ENCODE results near the gene COL28A1. TPM values are rescaled to one million over a fixed set of nuclear protein-coding genes. Genes with fewer than 3 reads are reported as not detected.

Gene COL28A1
- polyA plus RNA-seq, 3 donors, result not detected

DNA sequence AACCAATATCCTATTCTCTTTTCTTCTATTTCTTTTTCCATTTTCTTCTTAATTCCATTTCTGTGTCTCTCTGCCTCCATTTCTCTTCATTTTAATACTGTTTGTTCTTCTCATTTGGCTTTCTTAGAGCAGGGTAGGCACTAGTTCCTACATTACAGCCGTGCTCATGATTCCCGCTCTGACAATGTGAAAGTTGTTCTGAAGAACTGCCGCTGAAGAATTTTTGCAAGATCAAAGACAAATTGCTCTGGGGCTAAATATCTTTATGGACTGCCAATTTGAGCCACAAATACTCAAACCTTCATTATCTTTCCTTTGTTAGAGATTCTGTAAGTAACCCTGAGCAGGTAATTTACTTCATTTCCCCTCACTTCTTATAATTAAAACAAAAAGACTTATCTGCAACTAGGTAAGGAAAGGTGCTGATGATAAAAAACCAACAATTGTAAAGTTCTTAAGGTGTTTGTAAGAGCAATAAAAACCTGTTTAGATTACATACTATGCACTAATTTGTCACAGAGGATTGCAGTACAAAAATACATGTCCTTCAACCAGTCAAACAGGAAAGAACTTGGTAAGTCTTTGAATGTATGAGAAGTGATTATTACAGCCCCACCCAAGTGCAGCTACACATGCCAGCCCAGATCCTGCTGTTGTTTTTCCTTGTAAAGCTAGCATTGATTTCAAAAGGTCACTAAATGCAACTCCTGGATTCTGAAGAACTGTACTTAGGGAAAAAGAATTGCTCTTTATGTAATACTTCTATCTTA lies 127.5 kb downstream of the COL28A1 start:
- Mint-ChIP-seq H3K36me3 (no peaks in the 10 kb centered on the region), H3K27me3 (ENCODE audit: low read depth in 3 of 3) (peaks cover 0 to 2% (median 2%) of the 10 kb centered on the region in 3 donors), H3K9me3 (peaks cover 0 to 10% (median 5%) of the 10 kb centered on the region in 7 donors), H3K4me3 (no peak overlapping the region), H3K27ac (no peak overlapping the region), H3K4me1 (no peaks in the 10 kb centered on the region)
- H3K36me3 ChIP-seq (replicated peaks in 1 of 2; ENCODE audit: control insufficient read depth in 1 of 2, insufficient read depth in 2 of 2, low read length in 2 of 2), result no peaks in the 10 kb centered on the region
- WGBS (ENCODE audit: insufficient coverage), result no CpG with 5 or more reads among the region's 3 CpGs
- H3K27me3 ChIP-seq (ENCODE audit: control insufficient read depth in 2 of 2, insufficient read depth in 2 of 2, low read length in 2 of 2), result no peaks in the 10 kb centered on the region
- H4K20me1 ChIP-seq (ENCODE audit: insufficient read depth, low read length), result no peaks in the 10 kb centered on the region
- intact Hi-C loops (cut with micrococcal nuclease), result no loop called here
- no peak overlapping the region for H3K27ac ChIP-seq (ENCODE audit: low read depth in 1 of 2, low read length in 2 of 2)
- no peaks in the 10 kb centered on the region for H3K9me3 ChIP-seq (replicated peaks in 1 of 2; ENCODE audit: control insufficient read depth in 1 of 2, insufficient read depth in 1 of 2, low read length in 2 of 2)
- no peak overlapping the region for H3K4me2 ChIP-seq (replicated peaks; ENCODE audit: extremely low read depth, low read length, poor library complexity, severe bottlenecking)
- TF ChIP-seq, protein P1, sequence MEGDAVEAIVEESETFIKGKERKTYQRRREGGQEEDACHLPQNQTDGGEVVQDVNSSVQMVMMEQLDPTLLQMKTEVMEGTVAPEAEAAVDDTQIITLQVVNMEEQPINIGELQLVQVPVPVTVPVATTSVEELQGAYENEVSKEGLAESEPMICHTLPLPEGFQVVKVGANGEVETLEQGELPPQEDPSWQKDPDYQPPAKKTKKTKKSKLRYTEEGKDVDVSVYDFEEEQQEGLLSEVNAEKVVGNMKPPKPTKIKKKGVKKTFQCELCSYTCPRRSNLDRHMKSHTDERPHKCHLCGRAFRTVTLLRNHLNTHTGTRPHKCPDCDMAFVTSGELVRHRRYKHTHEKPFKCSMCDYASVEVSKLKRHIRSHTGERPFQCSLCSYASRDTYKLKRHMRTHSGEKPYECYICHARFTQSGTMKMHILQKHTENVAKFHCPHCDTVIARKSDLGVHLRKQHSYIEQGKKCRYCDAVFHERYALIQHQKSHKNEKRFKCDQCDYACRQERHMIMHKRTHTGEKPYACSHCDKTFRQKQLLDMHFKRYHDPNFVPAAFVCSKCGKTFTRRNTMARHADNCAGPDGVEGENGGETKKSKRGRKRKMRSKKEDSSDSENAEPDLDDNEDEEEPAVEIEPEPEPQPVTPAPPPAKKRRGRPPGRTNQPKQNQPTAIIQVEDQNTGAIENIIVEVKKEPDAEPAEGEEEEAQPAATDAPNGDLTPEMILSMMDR (IDR thresholded peaks at IDR 0.05), result no peak
- no peak overlapping the region for H3K9ac ChIP-seq (ENCODE audit: insufficient read depth, low read length, poor library complexity, severe bottlenecking)
- no peak overlapping the region for H3K4me3 ChIP-seq (replicated peaks in 1 of 3; ENCODE audit: low read depth in 2 of 3, low read length in 3 of 3)
- H3K4me1 ChIP-seq (ENCODE audit: control insufficient read depth in 1 of 2, insufficient read depth in 2 of 2, low read length in 2 of 2), result no peaks in the 10 kb centered on the region
- no peaks in the 10 kb centered on the region for H3K79me2 ChIP-seq (ENCODE audit: insufficient read depth, low read length)
- H2AFZ ChIP-seq (ENCODE audit: insufficient read depth, low read depth, low read length, poor library complexity, severe bottlenecking), result no peak overlapping the region
- no peak for DNase-seq

DNA sequence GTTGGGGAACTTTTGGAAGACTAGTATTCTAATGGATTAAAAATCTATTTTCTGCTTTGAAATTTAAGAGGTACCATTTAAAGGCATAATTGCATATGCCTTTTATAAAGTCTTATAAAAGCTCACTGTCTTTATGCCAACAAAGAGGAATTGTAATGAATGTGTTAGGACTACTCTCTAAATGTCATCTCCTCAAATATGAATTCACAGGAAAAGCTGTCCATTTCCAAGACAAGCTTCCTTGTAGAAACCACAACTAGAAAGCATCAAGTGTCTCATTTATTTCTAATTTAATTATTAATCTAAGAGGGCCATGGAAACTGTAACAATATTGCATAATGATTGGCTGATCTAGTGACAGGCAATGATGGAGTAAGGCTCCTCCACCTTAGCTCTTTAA lies 130.2 kb downstream of the COL28A1 start:
- Histone ChIP-seq H3K36me3 (replicated peaks in 1 of 2; ENCODE audit: control insufficient read depth in 1 of 2, insufficient read depth in 2 of 2, low read length in 2 of 2) (no peaks in the 10 kb centered on the region), H4K20me1 (ENCODE audit: insufficient read depth, low read length) (no peaks in the 10 kb centered on the region), H3K4me3 (replicated peaks in 1 of 3; ENCODE audit: low read depth in 2 of 3, low read length in 3 of 3) (no peak overlapping the region), H3K27ac (ENCODE audit: low read depth in 1 of 2, low read length in 2 of 2) (no peak overlapping the region), H3K9me3 (replicated peaks in 1 of 2; ENCODE audit: control insufficient read depth in 1 of 2, insufficient read depth in 1 of 2, low read length in 2 of 2) (no peaks in the 10 kb centered on the region), H3K4me2 (replicated peaks; ENCODE audit: extremely low read depth, low read length, poor library complexity, severe bottlenecking) (no peak overlapping the region), H2AFZ (ENCODE audit: insufficient read depth, low read depth, low read length, poor library complexity, severe bottlenecking) (no peak overlapping the region), H3K4me1 (ENCODE audit: control insufficient read depth in 1 of 2, insufficient read depth in 2 of 2, low read length in 2 of 2) (no peaks in the 10 kb centered on the region), H3K79me2 (ENCODE audit: insufficient read depth, low read length) (no peaks in the 10 kb centered on the region), H3K9ac (ENCODE audit: insufficient read depth, low read length, poor library complexity, severe bottlenecking) (no peak overlapping the region), H3K27me3 (ENCODE audit: control insufficient read depth in 2 of 2, insufficient read depth in 2 of 2, low read length in 2 of 2) (no peaks in the 10 kb centered on the region)
- Mint-ChIP-seq H3K9me3 (peaks cover 0 to 10% (median 5%) of the 10 kb centered on the region in 7 donors), H3K27ac (no peak overlapping the region), H3K27me3 (ENCODE audit: low read depth in 3 of 3) (peaks cover 2 to 4% (median 2%) of the 10 kb centered on the region in 3 donors), H3K4me1 (no peaks in the 10 kb centered on the region), H3K4me3 (no peak overlapping the region), H3K36me3 (no peaks in the 10 kb centered on the region)
- intact Hi-C loops (cut with micrococcal nuclease), result no loop called here
- no peak for DNase-seq
- TF ChIP-seq, protein P1 (IDR thresholded peaks at IDR 0.05), result no peak
